CD4-positive, alpha-beta T cell treated with Interleukin-15 for 1 hour (primary cell): ENCODE data around the gene PDLIM1.

Experiments used
- DNase-seq: peaks from one replicate; pipeline ENCODE4 v3.0.0-alpha.2; 2020

Gene PDLIM1

GRCh38 chr10:95290461-95291364 lies at the start of gene PDLIM1:
TSS of gene PDLIM1 (minus strand) at chr10:95291003. CDS start at chr10:95290915, 88 bp downstream.
- DNase-seq = peak; percentile 71

GRCh38 chr10:95339863-95340262 lies 49.1 kb upstream of the PDLIM1 start:
- no peak for DNase-seq

- DNase-seq = no peak
Observed at GRCh38 chr10:95337423-95338160, 46.8 kb upstream of the PDLIM1 start.

- DNase-seq = no peak
Observed at GRCh38 chr10:95336702-95337101, 45.9 kb upstream of the PDLIM1 start.

GRCh38 chr10:95335933-95336699 lies 45.3 kb upstream of the PDLIM1 start:
- no peak for DNase-seq

- DNase-seq = no peak
Observed at GRCh38 chr10:95334805-95335144, 44.0 kb upstream of the PDLIM1 start.

GRCh38 chr10:95333997-95334804 lies 43.4 kb upstream of the PDLIM1 start:
- no peak for DNase-seq

- DNase-seq = no peak
Observed at GRCh38 chr10:95332666-95333249, 42.0 kb upstream of the PDLIM1 start.

- DNase-seq = no peak
Observed at GRCh38 chr10:95331596-95332130, 40.9 kb upstream of the PDLIM1 start.

GRCh38 chr10:95330966-95331453 lies 40.2 kb upstream of the PDLIM1 start:
- DNase-seq = no peak

- DNase-seq = no peak
Observed at GRCh38 chr10:95329296-95329695, 38.5 kb upstream of the PDLIM1 start.

GRCh38 chr10:95328013-95328412 lies 37.2 kb upstream of the PDLIM1 start:
- no peak for DNase-seq

- DNase-seq = no peak
Observed at GRCh38 chr10:95327367-95327766, 36.6 kb upstream of the PDLIM1 start.

- no peak for DNase-seq
Observed at GRCh38 chr10:95326396-95326795, 35.6 kb upstream of the PDLIM1 start.

- DNase-seq = no peak
Observed at GRCh38 chr10:95325863-95326262, 35.1 kb upstream of the PDLIM1 start.

- DNase-seq = no peak
Observed at GRCh38 chr10:95324436-95325268, 33.8 kb upstream of the PDLIM1 start.

GRCh38 chr10:95321554-95322301 lies 30.9 kb upstream of the PDLIM1 start:
- no peak for DNase-seq

GRCh38 chr10:95319239-95319638 lies 28.4 kb upstream of the PDLIM1 start:
- no peak for DNase-seq

GRCh38 chr10:95315509-95315908 lies 24.7 kb upstream of the PDLIM1 start:
- no peak for DNase-seq
